HepG2 (cell line): ENCODE results near the gene TPM1. TPM values are rescaled to one million over a fixed set of nuclear protein-coding genes. Genes with fewer than 3 reads are reported as not detected.

Experiments used
- ARHGAP35 ChIP-seq: sonication (generic); formaldehyde crosslinking; IDR thresholded peaks from 2 replicates; pipeline ENCODE4 v1.9.0; 2022; ENCODE audit warnings: mild to moderate bottlenecking, inconsistent platforms, moderate library complexity, missing genetic modification reagents, borderline replicate concordance
- ARNT ChIP-seq: fragments of 450-650 bp; IDR thresholded peaks from 2 replicates; pipeline ENCODE4 v1.6.1; 2017
- CEBPB ChIP-seq: IDR thresholded peaks from 2 replicates; pipeline ENCODE4 v1.6.1; 2011; ENCODE audit warnings: low read depth, low read length, improper control_type of control experiment, borderline replicate concordance
- HNRNPL ChIP-seq: fragments of 200-400 bp; formaldehyde crosslinking; IDR thresholded peaks from 2 replicates; pipeline ENCODE4 v1.6.1; 2017; ENCODE audit warnings: mild to moderate bottlenecking, low read depth, low read length
- RORA ChIP-seq: sonication (generic); formaldehyde crosslinking; IDR thresholded peaks from 2 replicates; pipeline ENCODE4 v1.5.0; 2020; ENCODE audit warnings: mild to moderate bottlenecking, missing genetic modification reagents, moderate library complexity
- SRSF4 ChIP-seq: fragments of 200-400 bp; formaldehyde crosslinking; IDR thresholded peaks from one replicate; pipeline ENCODE4 v1.6.1; 2018; ENCODE audit warnings: mild to moderate bottlenecking, low read depth, low read length, moderate library complexity; ENCODE audit not compliant: poor library complexity, severe bottlenecking
- YEATS4 ChIP-seq: sonication (generic); formaldehyde crosslinking; IDR thresholded peaks from 2 replicates; pipeline ENCODE4 v1.4.0; 2020; ENCODE audit warnings: missing genetic modification reagents, borderline replicate concordance
- ZNF703 ChIP-seq: sonication (generic); formaldehyde crosslinking; IDR thresholded peaks from 2 replicates; pipeline ENCODE4 v1.5.1; 2020; ENCODE audit warnings: missing genetic modification reagents, mild to moderate bottlenecking, moderate library complexity, borderline replicate concordance
- ZNF761 ChIP-seq: sonication (generic); formaldehyde crosslinking; conservative IDR thresholded peaks from 2 replicates; pipeline ENCODE4 v1.4.0; 2020; ENCODE audit warnings: mild to moderate bottlenecking, missing genetic modification reagents
- ZNF766 ChIP-seq: sonication (generic); formaldehyde crosslinking; IDR thresholded peaks from 2 replicates; pipeline ENCODE4 v1.5.0; 2020; ENCODE audit warnings: missing genetic modification reagents, borderline replicate concordance
- ZSCAN21 ChIP-seq: sonication (generic); formaldehyde crosslinking; IDR thresholded peaks from 2 replicates; pipeline ENCODE4 v1.8.0; 2022; ENCODE audit warnings: mild to moderate bottlenecking, missing genetic modification reagents, moderate library complexity, borderline replicate concordance
- ZSCAN25 ChIP-seq: sonication (generic); formaldehyde crosslinking; IDR thresholded peaks from 2 replicates; pipeline ENCODE4 v1.8.0; 2022; ENCODE audit warnings: mild to moderate bottlenecking, missing genetic modification reagents
- polyA plus RNA-seq, 8 experiments: library from polyadenylated mRNA; depleted of rRNA in 3 of 8; stranded (reverse) in 7 of 8; unstranded in 1 of 8; fragments of >200 nt; fragmentation: Illumina TruSeq in 4 of 8; extraction: Trizol in 4 of 8; gene quantifications; 2 replicates each; pipeline versions ENCODE4 v1.2.1 to v1.2.3, GENCODE V29; 2011 to 2016; ENCODE audit warnings: low read depth in 4 of 8, missing spikeins in 1 of 8, mixed read lengths in 1 of 8; ENCODE audit not compliant: insufficient read depth in 1 of 8
- total RNA-seq, 5 experiments: library from RNA; depleted of rRNA; stranded (reverse); fragments of >200 nt; fragmentation: Illumina TruSeq; extraction: Trizol; gene quantifications; 2 replicates each; pipeline ENCODE4 v1.2.3, GENCODE V29; 2016; ENCODE audit warnings: low read depth in 1 of 5
- TF ChIP-seq, protein P1 (sequence below): sonication (generic); formaldehyde crosslinking; IDR thresholded peaks from 2 replicates; pipeline ENCODE4 v1.4.0; 2020; ENCODE audit warnings: missing genetic modification reagents
- TF ChIP-seq, protein P2 (sequence below): sonication (generic); formaldehyde crosslinking; conservative IDR thresholded peaks from 2 replicates; pipeline ENCODE4 v1.4.0; 2020; ENCODE audit warnings: missing genetic modification reagents
- TF ChIP-seq, protein P3 (sequence below): IDR thresholded peaks from 2 replicates; pipeline ENCODE4 v1.6.1; 2016; ENCODE audit warnings: mild to moderate bottlenecking, missing biosample characterization, missing genetic modification reagents
- TF ChIP-seq, protein P4 (sequence below), 2 experiments: sonication (generic) in 1 of 2; formaldehyde crosslinking in 1 of 2; IDR thresholded peaks; 2 replicates each; pipeline versions ENCODE4 v1.4.0 to v1.6.1; 2018 to 2020; ENCODE audit warnings: missing genetic modification reagents in 2 of 2, borderline replicate concordance in 1 of 2, low read depth in 1 of 2, mild to moderate bottlenecking in 1 of 2, missing biosample characterization in 1 of 2
- TF ChIP-seq, protein P5 (sequence below): sonication (generic); formaldehyde crosslinking; IDR thresholded peaks from 2 replicates; pipeline ENCODE4 v1.8.1; 2022; ENCODE audit warnings: mild to moderate bottlenecking, missing genetic modification reagents
- TF ChIP-seq, protein P6 (sequence below): sonication (generic); formaldehyde crosslinking; IDR thresholded peaks from 2 replicates; pipeline ENCODE4 v1.8.0; 2022; ENCODE audit warnings: missing genetic modification reagents, low read depth, mild to moderate bottlenecking, borderline replicate concordance

Gene TPM1
- total and polyA plus RNA-seq, 2 of the 13 experiments (the other 11 are each of a cell fraction or from before 2014, with no cell fraction given): 98.9 to 109 TPM

DNA sequence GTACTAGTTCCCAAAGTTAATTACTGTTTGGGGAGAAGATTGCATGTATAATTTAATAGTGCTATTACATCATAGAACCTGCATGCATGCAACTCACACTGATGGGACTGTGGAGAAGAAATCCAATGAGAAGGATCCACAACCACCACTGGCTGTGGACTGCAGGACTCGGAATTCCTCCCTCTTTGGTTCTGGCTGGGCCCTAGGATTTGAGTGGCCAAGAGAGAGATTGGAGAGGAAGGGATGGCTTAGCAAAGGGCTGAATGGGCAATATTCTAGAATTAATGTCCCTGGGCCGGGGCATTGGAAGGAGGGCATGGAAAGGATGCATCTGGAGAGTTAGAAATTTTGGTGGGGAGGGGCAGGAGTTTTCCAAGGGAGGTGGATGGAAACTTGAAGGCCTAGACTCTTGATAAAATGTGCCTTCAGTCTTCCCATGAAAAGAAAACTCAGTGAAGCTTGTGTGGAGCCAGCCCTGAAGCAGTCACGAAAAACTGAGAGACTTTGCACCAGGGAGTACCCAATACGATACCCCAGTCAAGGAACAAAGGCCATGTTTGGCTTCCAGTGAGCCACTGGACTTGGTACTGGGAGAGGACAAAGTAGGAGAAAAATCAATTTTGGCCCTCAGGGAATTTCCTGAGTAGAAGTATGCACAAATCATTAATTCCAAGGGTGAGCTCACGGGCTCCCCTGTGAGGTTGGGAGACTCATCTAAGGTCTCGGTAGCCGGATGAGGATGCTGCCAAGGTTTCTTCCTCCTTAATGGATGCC, 31.4 kb upstream of the TPM1 start (continued):
- TF ChIP-seq, protein P1, sequence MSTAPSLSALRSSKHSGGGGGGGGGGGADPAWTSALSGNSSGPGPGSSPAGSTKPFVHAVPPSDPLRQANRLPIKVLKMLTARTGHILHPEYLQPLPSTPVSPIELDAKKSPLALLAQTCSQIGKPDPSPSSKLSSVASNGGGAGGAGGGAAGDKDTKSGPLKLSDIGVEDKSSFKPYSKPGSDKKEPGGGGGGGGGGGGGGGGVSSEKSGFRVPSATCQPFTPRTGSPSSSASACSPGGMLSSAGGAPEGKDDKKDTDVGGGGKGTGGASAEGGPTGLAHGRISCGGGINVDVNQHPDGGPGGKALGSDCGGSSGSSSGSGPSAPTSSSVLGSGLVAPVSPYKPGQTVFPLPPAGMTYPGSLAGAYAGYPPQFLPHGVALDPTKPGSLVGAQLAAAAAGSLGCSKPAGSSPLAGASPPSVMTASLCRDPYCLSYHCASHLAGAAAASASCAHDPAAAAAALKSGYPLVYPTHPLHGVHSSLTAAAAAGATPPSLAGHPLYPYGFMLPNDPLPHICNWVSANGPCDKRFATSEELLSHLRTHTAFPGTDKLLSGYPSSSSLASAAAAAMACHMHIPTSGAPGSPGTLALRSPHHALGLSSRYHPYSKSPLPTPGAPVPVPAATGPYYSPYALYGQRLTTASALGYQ (CRISPR knock-in tag): peak; percentile 67; the same call in 1 of the 2 replicates
- TF ChIP-seq, protein P2, sequence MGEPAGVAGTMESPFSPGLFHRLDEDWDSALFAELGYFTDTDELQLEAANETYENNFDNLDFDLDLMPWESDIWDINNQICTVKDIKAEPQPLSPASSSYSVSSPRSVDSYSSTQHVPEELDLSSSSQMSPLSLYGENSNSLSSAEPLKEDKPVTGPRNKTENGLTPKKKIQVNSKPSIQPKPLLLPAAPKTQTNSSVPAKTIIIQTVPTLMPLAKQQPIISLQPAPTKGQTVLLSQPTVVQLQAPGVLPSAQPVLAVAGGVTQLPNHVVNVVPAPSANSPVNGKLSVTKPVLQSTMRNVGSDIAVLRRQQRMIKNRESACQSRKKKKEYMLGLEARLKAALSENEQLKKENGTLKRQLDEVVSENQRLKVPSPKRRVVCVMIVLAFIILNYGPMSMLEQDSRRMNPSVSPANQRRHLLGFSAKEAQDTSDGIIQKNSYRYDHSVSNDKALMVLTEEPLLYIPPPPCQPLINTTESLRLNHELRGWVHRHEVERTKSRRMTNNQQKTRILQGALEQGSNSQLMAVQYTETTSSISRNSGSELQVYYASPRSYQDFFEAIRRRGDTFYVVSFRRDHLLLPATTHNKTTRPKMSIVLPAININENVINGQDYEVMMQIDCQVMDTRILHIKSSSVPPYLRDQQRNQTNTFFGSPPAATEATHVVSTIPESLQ (CRISPR knock-in tag): no peak
- TF ChIP-seq ZNF703 (CRISPR knock-in tag) (no peak), ZSCAN21 (CRISPR knock-in tag) (0 out of 2 replicates have a peak, but pooled peaks have one; percentile 53), ARHGAP35 (no peak), RORA (CRISPR knock-in tag) (no peak), ZNF761 (CRISPR knock-in tag) (no peak), YEATS4 (CRISPR knock-in tag) (0 out of 2 replicates have a peak, but pooled peaks have one; percentile 45), ZNF766 (CRISPR knock-in tag) (no peak), SRSF4 (no peak), HNRNPL (no peak), ZSCAN25 (CRISPR knock-in tag) (no peak), ARNT (no peak), CEBPB (no peak)
- TF ChIP-seq, protein P3, sequence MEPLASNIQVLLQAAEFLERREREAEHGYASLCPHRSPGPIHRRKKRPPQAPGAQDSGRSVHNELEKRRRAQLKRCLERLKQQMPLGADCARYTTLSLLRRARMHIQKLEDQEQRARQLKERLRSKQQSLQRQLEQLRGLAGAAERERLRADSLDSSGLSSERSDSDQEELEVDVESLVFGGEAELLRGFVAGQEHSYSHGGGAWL (CRISPR knock-in tag): no peak
- TF ChIP-seq, protein P4, sequence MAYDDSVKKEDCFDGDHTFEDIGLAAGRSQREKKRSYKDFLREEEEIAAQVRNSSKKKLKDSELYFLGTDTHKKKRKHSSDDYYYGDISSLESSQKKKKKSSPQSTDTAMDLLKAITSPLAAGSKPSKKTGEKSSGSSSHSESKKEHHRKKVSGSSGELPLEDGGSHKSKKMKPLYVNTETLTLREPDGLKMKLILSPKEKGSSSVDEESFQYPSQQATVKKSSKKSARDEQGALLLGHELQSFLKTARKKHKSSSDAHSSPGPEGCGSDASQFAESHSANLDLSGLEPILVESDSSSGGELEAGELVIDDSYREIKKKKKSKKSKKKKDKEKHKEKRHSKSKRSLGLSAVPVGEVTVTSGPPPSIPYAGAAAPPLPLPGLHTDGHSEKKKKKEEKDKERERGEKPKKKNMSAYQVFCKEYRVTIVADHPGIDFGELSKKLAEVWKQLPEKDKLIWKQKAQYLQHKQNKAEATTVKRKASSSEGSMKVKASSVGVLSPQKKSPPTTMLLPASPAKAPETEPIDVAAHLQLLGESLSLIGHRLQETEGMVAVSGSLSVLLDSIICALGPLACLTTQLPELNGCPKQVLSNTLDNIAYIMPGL (CRISPR knock-in tag; IDR thresholded peaks at IDR 0.05; ENCODE audit: borderline replicate concordance in 1 of 2, low read depth in 1 of 2): peak in 1 of 2 experiments; percentile 36; a peak in 1 of 4 replicates
- TF ChIP-seq, protein P5, sequence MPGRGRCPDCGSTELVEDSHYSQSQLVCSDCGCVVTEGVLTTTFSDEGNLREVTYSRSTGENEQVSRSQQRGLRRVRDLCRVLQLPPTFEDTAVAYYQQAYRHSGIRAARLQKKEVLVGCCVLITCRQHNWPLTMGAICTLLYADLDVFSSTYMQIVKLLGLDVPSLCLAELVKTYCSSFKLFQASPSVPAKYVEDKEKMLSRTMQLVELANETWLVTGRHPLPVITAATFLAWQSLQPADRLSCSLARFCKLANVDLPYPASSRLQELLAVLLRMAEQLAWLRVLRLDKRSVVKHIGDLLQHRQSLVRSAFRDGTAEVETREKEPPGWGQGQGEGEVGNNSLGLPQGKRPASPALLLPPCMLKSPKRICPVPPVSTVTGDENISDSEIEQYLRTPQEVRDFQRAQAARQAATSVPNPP: no peak
- TF ChIP-seq, protein P6, sequence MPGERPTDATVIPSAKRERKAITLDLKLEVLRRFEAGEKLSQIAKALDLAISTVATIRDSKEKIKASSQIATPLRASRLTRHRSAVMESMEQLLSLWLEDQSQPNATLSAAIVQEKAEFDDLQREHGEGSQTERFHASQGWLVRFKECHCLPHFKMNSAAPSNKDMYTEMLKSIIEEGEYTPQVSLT (CRISPR knock-in tag): no peak
